Immature natural killer cell (primary cell): ENCODE data around the gene EMD. TPM values are rescaled to one million over a fixed set of nuclear protein-coding genes. Genes with fewer than 3 reads are reported as not detected.
"Not testable (repeated sequence)": the region's sequence is repeated elsewhere in the genome, so short reads cannot be mapped to it uniquely, and the experiment has no call there.

Source experiments
- DNase-seq, 3 donors: peaks; one replicate each; pipeline ENCODE4 v3.0.0; 2022; ENCODE audit warnings: mixed read lengths in 1 of 3
- H3K27ac Mint-ChIP-seq, 6 donors: one replicate each; pipeline ENCODE4 v1.8.0; 2020; ENCODE audit warnings: mixed read lengths in 6 of 6, mild to moderate bottlenecking in 5 of 6, inconsistent platforms in 4 of 6, moderate library complexity in 3 of 6
- H3K27me3 Mint-ChIP-seq, 3 donors: one replicate each; pipeline ENCODE4 v1.8.0; 2020 to 2021; ENCODE audit warnings: low read depth in 3 of 3, mild to moderate bottlenecking in 3 of 3, mixed read lengths in 3 of 3, moderate library complexity in 3 of 3, inconsistent platforms in 1 of 3
- H3K36me3 Mint-ChIP-seq, 3 donors: one replicate each; pipeline ENCODE4 v1.8.0; 2020; ENCODE audit warnings: mixed read lengths in 3 of 3, inconsistent platforms in 2 of 3, mild to moderate bottlenecking in 2 of 3
- H3K4me1 Mint-ChIP-seq, 2 donors: one replicate each; pipeline ENCODE4 v1.8.0; 2020; ENCODE audit warnings: inconsistent platforms in 2 of 2, mild to moderate bottlenecking in 2 of 2, mixed read lengths in 2 of 2, moderate library complexity in 1 of 2
- H3K4me3 Mint-ChIP-seq, 5 donors: one replicate each; pipeline ENCODE4 v1.8.0; 2020; ENCODE audit warnings: mild to moderate bottlenecking in 5 of 5, mixed read lengths in 5 of 5, inconsistent platforms in 3 of 5, moderate library complexity in 3 of 5
- H3K9me3 Mint-ChIP-seq, 6 donors: one replicate each; pipeline ENCODE4 v1.8.0; 2020; ENCODE audit warnings: mild to moderate bottlenecking in 6 of 6, mixed read lengths in 6 of 6, inconsistent platforms in 4 of 6, moderate library complexity in 3 of 6
- polyA plus RNA-seq, 3 donors: library from polyadenylated mRNA; unstranded; fragments of 300-500 nt; fragmentation: Illumina TruSeq; gene quantifications; one replicate each; pipeline ENCODE4 v1.2.3, GENCODE V29; 2021

Gene EMD
- polyA plus RNA-seq, 3 donors from 2014 or later, result 27.2 to 31.2 (median 28.9) TPM

DNA sequence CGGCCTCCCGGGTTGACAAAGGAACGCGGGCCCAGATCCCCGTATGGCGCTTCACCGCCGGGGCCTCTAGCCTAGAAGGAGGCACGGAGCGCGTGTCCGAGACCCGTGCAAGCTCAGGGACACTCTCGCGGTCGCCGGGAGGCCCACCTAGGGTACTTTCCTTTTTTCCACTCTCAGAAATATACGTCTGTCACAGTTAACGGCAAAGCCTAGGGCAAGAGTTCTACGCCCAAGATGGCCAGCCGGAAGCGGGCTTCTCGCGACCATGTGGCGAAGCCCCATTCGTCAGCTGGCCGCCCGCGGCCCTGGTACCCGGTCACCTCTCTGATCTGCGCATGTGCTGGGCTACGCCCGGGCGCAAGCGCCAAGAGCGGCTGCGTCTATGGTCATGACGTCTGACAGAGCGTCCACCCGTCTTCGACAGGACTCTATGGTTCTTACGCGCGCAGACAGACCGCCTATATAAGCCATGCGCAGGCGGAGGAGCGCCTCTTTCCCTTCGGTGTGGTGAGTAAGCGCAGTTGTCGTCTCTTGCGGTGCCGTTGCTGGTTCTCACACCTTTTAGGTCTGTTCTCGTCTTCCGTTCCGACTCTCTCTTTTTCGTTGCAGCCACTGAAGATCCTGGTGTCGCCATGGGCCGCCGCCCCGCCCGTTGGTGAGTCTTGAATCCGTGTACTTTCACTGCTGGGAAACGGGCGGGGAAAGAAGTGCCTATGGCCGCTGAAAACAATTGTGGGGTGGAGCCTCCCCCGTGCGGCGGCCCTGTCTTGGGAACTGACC is 19.0 kb downstream of the EMD start, which contains the start of gene RPL10:
RPL10 (plus strand) TSS at position 490 of the 780 bp plus-strand sequence; CDS start at position 633, 143 bp downstream.
- Mint-ChIP-seq H3K27ac (peak within 1 kb of the TSS; percentile 97 to 100 (median 99)), H3K36me3 (peaks cover 8 to 25% (median 13%) of the 10 kb centered on the region in 3 donors), H3K4me3 (peak within 1 kb of the TSS; percentile 95 to 99 (median 98)), H3K4me1 (peaks cover 15 to 24% of the 10 kb centered on the region in 2 donors), H3K9me3 (no peaks in the 10 kb centered on the region), H3K27me3 (peaks cover 31 to 34% (median 32%) of the 10 kb centered on the region in 3 donors)
- peak; percentile 91 to 95 (median 94) for DNase-seq

DNA sequence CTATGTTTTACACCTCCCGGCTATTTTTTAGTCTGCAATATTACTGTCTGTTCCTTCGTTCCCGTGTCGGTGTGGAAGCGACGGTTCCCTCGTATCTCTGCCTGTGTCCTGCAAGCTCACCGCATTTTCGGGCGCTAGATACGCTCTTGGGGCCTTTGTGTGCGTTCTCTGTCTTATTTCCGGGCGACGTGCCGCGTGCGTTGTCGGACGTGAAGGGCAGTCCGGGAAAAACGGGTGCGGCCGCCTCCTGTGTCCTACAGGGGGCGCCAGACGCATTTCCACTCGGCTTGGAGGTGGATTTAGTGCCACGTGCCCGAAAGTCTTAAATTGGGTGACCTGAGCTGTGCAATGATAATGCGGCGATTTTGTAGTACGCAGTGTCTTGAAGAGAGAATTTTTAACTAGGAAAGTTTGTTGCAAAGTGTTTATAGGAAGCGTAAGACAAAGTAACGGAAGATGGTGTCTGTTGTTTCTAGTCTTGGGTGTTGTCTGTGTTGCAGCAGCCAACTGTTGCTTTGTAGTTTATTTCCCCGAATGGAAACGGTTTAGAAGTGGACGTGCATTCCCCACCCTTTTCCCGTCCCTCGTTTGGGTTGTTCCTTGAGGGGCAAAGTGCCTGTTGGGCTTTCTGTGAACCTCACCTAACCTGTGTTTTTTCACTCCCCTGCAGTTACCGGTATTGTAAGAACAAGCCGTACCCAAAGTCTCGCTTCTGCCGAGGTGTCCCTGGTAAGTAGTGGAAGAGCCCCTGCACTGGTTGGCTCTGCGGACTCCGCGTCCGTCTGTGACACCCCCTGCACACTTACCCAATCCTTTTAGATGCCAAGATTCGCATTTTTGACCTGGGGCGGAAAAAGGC is 19.8 kb downstream of the EMD start:
- Mint-ChIP-seq H3K9me3 (no peaks in the 10 kb centered on the region), H3K27me3 (peaks cover 32 to 34% (median 32%) of the 10 kb centered on the region in 3 donors), H3K4me3 (peak overlapping the region; percentile 95 to 99 (median 98)), H3K4me1 (peaks cover 15 to 24% of the 10 kb centered on the region in 2 donors), H3K36me3 (peaks cover 8 to 28% (median 13%) of the 10 kb centered on the region in 3 donors), H3K27ac (peak overlapping the region; percentile 97 to 100 (median 99))
- peak; percentile 78 to 84 (median 83) for DNase-seq

DNA sequence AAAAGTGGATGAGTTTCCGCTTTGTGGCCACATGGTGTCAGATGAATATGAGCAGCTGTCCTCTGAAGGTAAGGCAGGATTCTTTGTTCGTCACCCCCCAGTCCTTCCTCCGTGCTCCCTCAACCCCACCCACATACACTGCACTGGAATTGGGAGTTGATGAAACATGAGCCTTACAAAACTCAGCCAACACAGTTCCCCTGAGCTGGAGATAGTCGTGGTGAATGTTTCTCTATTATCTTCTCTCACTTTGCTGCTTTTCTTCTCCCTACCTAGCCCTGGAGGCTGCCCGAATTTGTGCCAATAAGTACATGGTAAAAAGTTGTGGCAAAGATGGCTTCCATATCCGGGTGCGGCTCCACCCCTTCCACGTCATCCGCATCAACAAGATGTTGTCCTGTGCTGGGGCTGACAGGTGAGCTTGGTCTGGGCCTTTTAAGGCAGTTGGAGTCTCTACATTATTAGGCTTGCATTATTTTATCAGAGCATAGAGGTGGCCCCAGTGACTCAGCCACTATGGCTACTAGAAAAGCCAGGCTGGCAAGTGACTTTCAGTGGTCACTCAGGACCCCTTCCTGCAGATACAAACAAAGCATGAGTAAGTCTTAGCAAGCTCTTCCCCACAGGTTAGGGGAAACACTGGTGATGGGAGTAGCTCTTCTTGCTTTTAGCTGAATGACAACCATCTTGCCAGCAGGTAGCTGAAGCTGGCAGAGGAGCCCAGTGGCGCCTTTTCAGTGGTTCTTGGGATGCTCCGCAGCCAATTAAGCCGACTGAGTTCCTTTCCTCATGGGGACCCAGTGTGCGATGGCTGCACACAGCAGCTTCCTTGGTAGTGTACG is 20.7 kb downstream of the EMD start:
- H3K27ac Mint-ChIP-seq, result peak overlapping the region; percentile 97 to 100 (median 99)
- peaks cover 32 to 35% (median 34%) of the 10 kb centered on the region in 3 donors for H3K27me3 Mint-ChIP-seq
- no peak for DNase-seq
- H3K4me1 Mint-ChIP-seq, result peaks cover 15 to 24% of the 10 kb centered on the region in 2 donors
- H3K4me3 Mint-ChIP-seq, result peak overlapping the region; percentile 95 to 99 (median 98)
- no peaks in the 10 kb centered on the region for H3K9me3 Mint-ChIP-seq
- H3K36me3 Mint-ChIP-seq, result peaks cover 8 to 28% (median 13%) of the 10 kb centered on the region in 3 donors

DNA sequence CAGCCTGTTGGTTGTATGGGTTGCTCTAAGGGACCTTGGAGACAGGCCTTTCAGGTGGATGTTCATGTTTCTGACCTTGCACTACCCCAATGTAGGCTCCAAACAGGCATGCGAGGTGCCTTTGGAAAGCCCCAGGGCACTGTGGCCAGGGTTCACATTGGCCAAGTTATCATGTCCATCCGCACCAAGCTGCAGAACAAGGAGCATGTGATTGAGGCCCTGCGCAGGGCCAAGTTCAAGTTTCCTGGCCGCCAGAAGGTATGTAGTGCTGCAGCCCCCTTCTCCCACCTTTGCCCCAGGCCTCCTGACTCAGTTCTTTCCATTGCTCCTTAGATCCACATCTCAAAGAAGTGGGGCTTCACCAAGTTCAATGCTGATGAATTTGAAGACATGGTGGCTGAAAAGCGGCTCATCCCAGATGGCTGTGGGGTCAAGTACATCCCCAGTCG is 21.3 kb downstream of the EMD start:
- H3K9me3 Mint-ChIP-seq, DNase-seq: not testable (repeated sequence)
- Mint-ChIP-seq H3K4me1 (peaks cover 15 to 24% of the 10 kb centered on the region in 2 donors), H3K27me3 (peaks cover 32 to 35% (median 34%) of the 10 kb centered on the region in 3 donors), H3K4me3 (peak overlapping the region in 4 of 5 donors; percentile 41 to 98 (median 96)), H3K27ac (peak overlapping the region; percentile 52 to 100 (median 99)), H3K36me3 (peaks cover 8 to 28% (median 13%) of the 10 kb centered on the region in 3 donors)

DNA sequence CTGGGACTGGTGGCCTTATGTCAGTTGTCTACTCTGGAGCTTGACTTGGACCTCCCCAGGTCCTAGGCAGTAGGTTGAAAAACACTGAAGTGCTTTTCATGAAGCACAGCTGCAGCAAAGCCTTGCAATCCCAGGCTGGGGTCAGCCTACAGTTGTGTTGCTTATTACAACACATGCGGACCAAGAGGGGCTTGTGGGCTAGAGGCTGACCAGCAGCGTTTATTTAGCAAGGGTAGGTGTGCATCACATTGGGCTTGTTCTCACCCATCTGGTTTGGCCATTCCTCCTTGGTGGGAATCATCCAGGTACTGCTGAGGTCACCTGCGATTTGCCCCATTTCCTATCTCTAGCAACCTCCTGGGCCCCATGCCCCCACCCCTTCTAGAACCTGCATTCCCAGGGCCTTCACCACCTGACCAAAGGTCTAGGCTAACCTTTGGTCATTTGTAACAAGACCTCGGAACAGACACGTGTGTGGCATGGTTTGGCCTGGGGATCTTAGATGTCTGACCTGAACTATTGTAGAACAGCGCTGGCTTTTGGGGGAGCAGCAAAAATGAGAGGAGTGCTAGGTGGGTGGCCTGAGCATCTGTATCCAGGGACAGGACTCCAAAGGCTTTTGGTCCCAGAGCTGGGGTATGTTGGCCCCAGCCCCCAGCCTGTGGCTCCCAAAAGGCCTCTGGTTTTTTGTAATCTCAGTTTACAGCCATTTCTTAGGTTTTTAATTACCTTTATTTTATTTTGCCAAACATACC is 22.1 kb downstream of the EMD start:
- H3K4me3 Mint-ChIP-seq, result peak overlapping the region in 3 of 5 donors; percentile 17 to 98 (median 41)

DNA sequence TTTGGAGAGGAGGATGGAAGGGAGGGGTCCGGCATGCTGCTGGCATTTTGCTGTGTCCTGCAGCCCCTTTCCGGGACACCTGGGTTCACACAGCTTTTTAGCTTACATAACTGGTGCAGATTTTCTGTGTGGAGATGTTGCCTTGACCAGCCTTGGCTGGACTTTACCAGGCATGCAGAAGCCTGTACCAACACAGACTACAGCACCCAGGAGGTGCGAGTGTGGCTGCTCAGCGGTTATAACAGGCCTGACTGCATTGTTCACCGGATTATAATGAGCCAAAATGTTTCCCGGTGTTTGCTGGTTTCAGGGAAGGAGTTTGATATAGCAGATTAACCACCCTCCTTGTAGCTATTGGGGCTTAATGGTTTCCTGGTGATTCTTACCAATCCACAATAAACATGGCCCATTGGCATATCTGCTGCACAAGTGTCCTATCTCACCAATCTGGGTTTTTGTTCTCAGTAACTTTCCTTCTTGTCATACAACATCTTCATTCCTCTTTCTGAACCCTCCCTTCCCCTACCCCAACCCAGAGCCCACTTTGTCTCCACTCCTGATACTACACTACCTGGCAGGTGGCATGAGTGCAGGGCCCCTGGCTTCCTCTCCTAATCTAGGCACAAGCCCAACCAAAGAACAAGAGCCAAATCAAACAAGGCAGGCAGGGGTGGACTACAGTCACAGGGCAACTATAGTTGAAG is 23.0 kb downstream of the EMD start:
- no peak overlapping the region for H3K4me3 Mint-ChIP-seq
- H3K4me1 Mint-ChIP-seq, result peaks cover 15 to 22% of the 10 kb centered on the region in 2 donors
- peak overlapping the region in 4 of 6 donors; percentile 39 to 64 (median 51) for H3K27ac Mint-ChIP-seq
- H3K9me3 Mint-ChIP-seq, result no peaks in the 10 kb centered on the region
- H3K36me3 Mint-ChIP-seq, result peaks cover 8 to 28% (median 13%) of the 10 kb centered on the region in 3 donors
- no peak for DNase-seq
- H3K27me3 Mint-ChIP-seq, result peaks cover 28 to 37% (median 35%) of the 10 kb centered on the region in 3 donors

More for the DNA sequence above, 22.1 kb downstream of the EMD start:
- Mint-ChIP-seq H3K4me1 (peaks cover 15 to 24% of the 10 kb centered on the region in 2 donors), H3K9me3 (no peaks in the 10 kb centered on the region), H3K27me3 (peaks cover 32 to 35% (median 34%) of the 10 kb centered on the region in 3 donors), H3K36me3 (peaks cover 8 to 28% (median 13%) of the 10 kb centered on the region in 3 donors), H3K27ac (peak overlapping the region; percentile 46 to 100 (median 68))
- peak in 2 of 3 donors; percentile 24 to 28 for DNase-seq

DNA sequence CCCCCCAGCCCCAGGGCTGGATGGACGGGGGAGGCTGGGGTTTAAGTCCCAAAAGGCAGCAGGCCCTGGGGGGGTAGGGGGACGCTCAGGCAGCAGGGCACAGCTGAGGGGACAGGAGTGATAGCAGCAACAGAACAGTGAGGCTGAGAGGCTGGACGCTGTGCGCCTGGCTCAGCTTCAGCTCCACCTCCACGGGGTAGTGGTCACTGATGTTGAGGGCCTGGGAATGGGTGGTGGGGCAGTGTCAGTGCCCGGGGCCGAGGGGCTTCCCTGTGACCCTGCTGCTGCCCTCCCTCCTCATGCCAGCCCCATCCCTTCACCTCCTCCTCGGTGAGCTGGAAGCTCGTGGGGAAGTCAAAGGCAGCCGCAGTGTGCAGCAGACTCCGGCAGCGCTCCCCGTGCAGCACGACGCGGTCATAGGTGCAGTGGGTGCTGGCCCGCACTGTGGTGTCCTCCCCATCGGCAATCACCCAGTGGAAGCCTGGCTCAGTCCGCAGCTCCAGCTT is 23.6 kb downstream of the EMD start:
- peak overlapping the region in 1 of 6 donors; percentile 54 for H3K27ac Mint-ChIP-seq
- H3K4me1 Mint-ChIP-seq, result peaks cover 15 to 21% of the 10 kb centered on the region in 2 donors

DNA sequence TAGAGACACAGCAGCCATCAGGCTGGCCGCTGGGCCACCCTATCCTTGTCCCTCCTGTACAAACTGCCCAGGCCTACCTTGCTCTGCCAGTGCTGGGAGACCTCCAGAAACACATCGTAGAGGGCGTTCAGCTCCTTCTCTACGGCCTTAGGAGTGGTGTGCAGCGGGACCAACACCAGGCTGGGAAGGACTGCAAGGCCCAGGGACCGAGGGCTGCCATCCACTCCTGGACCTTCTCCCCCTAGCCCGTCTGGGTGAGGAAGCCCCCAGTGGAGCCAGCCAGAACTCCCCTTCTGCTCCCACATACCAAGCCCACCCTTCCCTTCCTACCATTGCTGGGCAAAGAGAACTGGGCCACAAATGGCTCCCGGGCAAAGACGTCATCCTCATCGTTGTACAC is 24.1 kb downstream of the EMD start:
- DNase-seq, result no peak
- Mint-ChIP-seq H3K9me3 (no peaks in the 10 kb centered on the region), H3K27ac (no peak overlapping the region), H3K4me1 (peaks cover 16 to 19% of the 10 kb centered on the region in 2 donors), H3K27me3 (peaks cover 22 to 32% (median 30%) of the 10 kb centered on the region in 3 donors), H3K4me3 (no peak overlapping the region), H3K36me3 (peaks cover 8 to 27% (median 13%) of the 10 kb centered on the region in 3 donors)

More for the DNA sequence above, 23.6 kb downstream of the EMD start:
- no peaks in the 10 kb centered on the region for H3K9me3 Mint-ChIP-seq
- peaks cover 8 to 28% (median 13%) of the 10 kb centered on the region in 3 donors for H3K36me3 Mint-ChIP-seq
- no peak for DNase-seq
- no peak overlapping the region for H3K4me3 Mint-ChIP-seq
- H3K27me3 Mint-ChIP-seq, result peaks cover 28 to 37% (median 35%) of the 10 kb centered on the region in 3 donors

DNA sequence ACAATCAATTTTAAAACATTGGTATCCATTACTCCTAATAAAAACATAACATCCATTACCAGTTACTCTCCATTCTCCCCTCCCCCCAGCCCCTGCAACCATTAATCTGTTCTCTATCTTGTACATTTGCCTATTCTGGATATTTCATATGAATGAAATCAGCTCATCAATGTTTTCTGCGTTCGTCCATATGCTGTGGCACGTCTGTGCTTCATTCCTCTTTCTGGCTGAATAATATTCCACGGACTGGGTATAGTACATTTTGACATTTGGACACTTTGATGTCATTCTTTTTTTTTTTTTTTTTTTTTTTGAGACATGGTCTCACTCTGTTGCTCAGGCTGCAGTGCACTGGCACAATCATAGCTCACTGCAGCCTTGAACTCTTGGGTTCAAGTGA is 24.8 kb downstream of the EMD start:
- Mint-ChIP-seq H3K36me3 (peaks cover 6 to 20% (median 10%) of the 10 kb centered on the region in 3 donors), H3K27me3 (peaks cover 16 to 26% (median 23%) of the 10 kb centered on the region in 3 donors), H3K4me1 (peaks cover 19 to 23% of the 10 kb centered on the region in 2 donors), H3K27ac (peak overlapping the region in 1 of 6 donors; percentile 56), H3K4me3 (no peak overlapping the region), H3K9me3 (no peaks in the 10 kb centered on the region)
- no peak for DNase-seq

DNA sequence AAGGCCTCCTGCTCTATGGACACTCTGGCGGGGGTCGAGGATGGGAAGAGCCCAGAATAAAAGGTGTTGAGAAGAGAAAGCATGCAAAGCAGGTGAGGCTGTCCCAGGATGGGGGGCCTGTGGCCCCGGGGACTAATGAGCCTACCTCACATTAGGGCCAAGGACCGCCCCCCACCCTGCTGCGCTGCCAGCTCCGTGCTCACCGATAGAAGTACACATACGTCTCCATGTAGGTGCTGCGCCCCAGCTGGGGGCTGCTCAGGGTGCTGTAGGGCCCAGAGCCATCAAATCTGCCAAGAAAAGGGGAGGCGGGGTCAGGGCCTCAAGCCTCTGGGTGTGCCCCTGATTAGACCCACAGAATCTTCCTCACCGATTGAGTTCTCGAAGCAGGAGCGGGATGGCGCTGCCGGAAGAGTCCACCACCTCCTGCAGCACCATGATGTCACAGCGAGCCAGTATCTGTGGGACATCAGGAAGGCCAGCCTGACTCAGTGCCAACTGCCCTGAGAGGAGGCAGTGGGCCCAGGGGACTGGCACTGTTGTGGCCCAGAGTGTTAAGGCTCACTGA is 25.6 kb downstream of the EMD start:
- no peak overlapping the region for H3K4me3 Mint-ChIP-seq
- peaks cover 11 to 20% of the 10 kb centered on the region in 2 donors for H3K4me1 Mint-ChIP-seq
- no peaks in the 10 kb centered on the region for H3K9me3 Mint-ChIP-seq
- no peak overlapping the region for H3K27ac Mint-ChIP-seq
- H3K36me3 Mint-ChIP-seq, result peaks cover 1 to 11% (median 2%) of the 10 kb centered on the region in 3 donors
- peaks cover 8 to 17% (median 17%) of the 10 kb centered on the region in 3 donors for H3K27me3 Mint-ChIP-seq
- no peak for DNase-seq

DNA sequence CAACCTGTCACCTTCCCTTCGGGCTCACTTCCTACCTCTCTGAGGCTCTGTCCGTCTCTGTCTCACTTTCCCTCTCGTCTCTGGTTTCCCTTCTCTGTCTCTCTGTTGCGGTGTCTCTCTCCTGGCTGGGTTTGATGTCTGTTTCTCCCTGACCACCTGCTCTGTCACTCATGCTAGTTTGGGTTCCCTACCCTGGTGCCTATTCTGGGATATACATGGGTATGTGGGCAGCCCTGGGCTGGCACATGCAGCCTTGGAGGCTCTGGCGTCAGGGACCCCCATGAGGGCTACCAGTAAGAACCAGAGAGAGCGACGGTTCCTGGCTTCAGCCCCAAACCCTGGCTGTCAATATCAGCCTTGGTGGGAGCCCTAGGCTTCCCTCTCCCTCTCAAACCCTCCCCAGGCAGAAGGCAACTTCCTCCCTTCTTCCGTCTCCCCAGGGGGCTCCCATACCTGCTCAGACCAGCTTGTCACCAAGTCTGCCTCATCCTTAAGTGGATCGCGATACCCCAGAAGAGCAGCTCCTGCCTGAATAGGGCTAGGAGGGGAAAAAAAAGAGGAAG is 29.6 kb downstream of the EMD start:
- peak overlapping the region; percentile 76 to 88 (median 80) for H3K27ac Mint-ChIP-seq
- DNase-seq, result no peak
- peaks cover 2 to 10% (median 8%) of the 10 kb centered on the region in 3 donors for H3K27me3 Mint-ChIP-seq
- peaks cover 26% of the 10 kb centered on the region in 2 donors for H3K4me1 Mint-ChIP-seq
- peak overlapping the region; percentile 31 to 77 (median 70) for H3K4me3 Mint-ChIP-seq
- H3K36me3 Mint-ChIP-seq, result no peaks in the 10 kb centered on the region
- H3K9me3 Mint-ChIP-seq, result no peaks in the 10 kb centered on the region
